ENCODE data around the gene BRINP3.

BRINP3 gene

DNA sequence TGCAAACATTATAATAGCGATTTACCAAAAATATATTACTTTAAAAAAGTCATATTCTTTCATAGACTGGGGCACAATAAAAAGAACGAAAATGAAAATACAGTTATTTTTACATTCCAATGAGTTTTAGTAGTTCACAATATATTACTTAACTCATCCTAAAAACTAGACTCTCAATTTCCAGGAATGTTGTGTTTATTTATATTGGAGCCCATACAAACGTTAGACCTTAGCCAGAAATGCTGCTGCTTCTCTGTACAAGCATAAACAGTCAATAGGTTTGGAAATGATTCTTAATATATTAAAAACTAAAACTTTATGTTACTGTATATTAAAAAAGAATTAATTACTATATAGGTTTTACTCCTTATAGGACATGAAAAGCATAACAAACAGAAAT is 302.3 kb downstream of the BRINP3 start:
- no peak for TF ChIP-seq GATA1 (IDR thresholded peaks at IDR 0.05; ENCODE audit: low read depth, low read length)
- TF ChIP-seq POLR2A (IDR thresholded peaks at IDR 0.05; ENCODE audit: low read length), result no peak
- DNase-seq, result no peak

DNA sequence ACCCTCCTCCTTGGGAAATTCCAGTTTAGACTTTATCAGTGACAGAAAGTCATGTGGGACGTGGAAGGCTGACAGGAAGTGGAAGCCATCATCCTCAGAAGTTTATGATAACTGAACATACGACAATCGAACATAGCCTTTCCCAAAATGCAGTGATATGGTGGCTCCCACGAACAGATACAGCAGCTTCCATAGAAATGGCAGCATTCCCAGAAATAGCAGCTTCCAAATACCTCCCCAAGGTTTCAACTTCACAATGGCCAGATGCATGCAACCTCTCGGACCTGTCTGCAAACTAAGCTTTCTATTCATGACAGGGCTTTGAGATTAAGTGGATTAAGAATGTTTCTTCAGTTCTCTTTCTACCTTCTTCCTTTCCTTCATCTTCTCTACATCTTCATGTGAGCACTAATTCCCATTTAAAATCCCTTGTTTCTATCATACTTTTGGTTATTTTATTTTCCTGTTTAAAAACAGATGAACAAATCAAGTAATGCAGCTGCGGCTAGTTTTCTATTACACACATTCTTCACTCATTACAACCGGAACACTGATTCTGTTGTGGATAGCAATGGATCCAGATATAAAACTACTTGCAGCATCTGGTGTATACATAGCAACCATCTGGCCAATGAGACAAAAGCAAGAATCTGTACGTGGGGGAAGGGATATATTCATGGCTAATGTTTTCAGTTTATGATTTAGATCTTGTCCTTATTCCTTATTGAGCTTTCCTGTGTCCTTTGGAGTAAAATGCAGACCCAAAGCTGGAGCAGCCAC is 304.8 kb downstream of the BRINP3 start:
- no peak for DNase-seq
- no peak for TF ChIP-seq POLR2A (IDR thresholded peaks at IDR 0.05; ENCODE audit: low read length)
- TF ChIP-seq GATA1 (IDR thresholded peaks at IDR 0.05; ENCODE audit: low read depth, low read length), result no peak

DNA sequence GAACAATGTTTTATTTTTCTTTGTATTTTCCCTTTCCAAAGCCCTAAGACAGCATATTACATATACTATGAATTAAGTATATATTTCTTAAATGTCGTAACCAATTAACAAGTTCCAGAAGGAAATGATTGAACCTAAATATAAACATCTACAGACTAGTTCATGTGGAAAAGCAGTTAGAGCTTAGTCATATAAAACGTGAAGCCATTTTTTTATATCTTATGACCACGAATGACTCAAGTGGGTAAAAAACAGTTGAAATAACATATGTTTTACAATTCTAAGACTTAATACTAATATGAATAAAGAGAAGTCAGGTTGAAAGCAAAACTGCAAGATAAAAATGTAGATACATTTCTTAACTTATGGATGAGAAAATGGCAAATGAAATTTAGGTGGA is 307.3 kb downstream of the BRINP3 start:
- DNase-seq, result no peak
- no peak for TF ChIP-seq POLR2A (IDR thresholded peaks at IDR 0.05; ENCODE audit: low read length)
- no peak for TF ChIP-seq GATA1 (IDR thresholded peaks at IDR 0.05; ENCODE audit: low read depth, low read length)

DNA sequence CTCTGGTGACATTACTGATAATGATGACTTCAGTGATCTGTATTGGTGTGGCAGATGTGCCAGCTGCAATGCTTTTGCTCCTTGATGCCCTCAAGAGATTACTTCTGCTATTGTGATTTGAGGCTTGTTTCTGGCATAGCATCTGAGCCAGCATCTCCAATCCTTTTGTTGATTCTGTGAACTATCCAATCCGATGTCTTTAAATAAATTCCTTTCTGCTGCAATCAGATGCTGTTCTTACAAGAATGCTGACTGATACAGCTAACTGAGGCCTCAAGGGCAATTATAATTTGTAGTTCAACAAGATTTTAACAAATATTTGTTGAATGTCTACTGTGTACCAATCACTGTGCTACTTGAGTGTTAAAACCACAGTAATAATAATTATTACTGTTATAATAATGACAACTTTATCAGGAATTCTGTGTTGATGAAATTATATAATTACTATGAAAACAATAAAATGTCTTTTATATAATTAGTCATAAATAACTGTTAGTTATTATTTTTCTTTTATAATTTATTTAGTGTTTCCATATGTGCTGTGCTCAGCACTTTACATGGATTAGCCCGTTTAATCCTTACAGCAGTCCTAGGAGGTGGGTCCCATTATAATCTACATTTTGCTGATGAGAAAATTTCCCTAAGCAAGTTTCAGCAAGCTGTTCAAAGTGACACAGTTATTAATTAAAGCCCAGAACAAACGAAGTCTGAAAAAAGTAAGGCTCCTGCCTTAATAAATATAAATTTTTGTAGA is 308.2 kb downstream of the BRINP3 start:
- TF ChIP-seq POLR2A (IDR thresholded peaks at IDR 0.05; ENCODE audit: low read length) (no peak), GATA1 (IDR thresholded peaks at IDR 0.05; ENCODE audit: low read depth, low read length) (no peak)
- DNase-seq, result no peak

DNA sequence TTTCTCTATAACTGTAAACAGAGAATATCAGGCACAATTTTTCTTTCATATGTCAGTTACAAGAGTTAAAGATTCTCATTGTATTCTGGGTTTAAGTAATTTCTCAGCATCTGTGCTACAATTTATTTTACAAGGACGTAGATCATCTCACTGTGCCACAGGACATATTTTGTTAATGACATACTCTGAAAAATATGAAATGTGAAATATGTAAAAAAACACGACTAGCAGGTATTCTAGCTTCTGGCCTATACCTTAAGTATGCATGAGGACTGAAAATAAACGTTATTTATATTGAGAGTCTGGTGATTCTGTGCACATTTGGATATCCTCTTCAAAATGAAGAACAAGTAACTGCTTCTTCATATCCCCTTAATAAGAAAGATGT is 308.8 kb downstream of the BRINP3 start:
- no peak for DNase-seq
- no peak for TF ChIP-seq GATA1 (IDR thresholded peaks at IDR 0.05; ENCODE audit: low read depth, low read length)
- TF ChIP-seq POLR2A (IDR thresholded peaks at IDR 0.05; ENCODE audit: low read length), result no peak

DNA sequence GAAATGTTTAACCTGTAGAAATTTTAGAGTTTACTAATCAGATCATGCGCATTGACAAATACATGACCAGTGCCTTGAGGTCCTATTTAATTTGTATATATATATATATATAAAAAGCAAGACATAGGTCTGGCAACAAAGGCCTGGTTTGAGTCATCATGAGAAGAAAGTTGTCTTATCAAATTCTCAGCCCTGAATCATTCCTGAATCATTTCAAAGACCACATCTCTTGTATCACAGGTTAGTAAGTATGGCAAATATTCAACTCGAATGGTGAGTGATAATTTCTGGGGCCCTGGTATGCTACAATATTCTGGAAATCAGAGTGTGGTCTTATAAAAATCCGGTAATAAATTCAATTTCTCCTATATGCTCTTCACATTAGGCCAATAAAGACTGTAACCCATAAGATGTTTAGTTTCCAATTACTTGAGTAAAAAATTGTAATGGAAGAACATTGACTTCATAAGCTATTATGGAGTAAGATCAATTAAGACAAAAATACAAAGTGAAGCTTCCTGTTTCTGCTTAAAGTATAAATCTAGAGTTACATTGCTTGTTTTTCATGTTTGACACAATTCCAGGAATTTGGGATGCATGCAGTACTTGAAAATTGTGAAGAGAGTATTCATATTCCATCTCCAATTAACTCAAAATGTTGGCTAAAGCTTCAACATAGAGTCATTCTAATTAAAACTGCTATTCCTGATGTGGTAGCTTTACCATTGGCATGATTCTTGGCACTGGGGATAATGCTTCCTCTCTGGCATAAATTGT is 309.4 kb downstream of the BRINP3 start:
- no peak for DNase-seq
- TF ChIP-seq GATA1 (IDR thresholded peaks at IDR 0.05; ENCODE audit: low read depth, low read length) (no peak), POLR2A (IDR thresholded peaks at IDR 0.05; ENCODE audit: low read length) (no peak)

DNA sequence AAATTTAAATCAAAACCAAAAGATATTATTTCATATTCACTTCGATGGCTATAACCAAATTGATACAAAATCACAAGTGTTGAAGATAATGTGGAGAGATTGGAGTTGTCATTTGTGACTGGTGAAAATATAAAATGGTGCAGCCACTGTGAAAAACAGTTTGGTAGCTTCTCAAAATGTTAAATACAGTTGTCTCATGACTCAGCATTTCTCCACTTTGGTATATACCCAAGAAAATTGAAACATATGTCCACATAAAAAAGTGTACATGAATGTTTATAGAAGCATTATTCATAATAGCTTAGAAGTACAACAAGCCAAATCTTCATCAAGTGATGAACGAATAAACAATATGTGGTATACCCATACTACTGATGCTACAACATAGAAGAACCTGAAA is 318.5 kb downstream of the BRINP3 start:
- no peak for TF ChIP-seq POLR2A (IDR thresholded peaks at IDR 0.05; ENCODE audit: low read length)
- no peak for TF ChIP-seq GATA1 (IDR thresholded peaks at IDR 0.05; ENCODE audit: low read depth, low read length)
- DNase-seq, result no peak

DNA sequence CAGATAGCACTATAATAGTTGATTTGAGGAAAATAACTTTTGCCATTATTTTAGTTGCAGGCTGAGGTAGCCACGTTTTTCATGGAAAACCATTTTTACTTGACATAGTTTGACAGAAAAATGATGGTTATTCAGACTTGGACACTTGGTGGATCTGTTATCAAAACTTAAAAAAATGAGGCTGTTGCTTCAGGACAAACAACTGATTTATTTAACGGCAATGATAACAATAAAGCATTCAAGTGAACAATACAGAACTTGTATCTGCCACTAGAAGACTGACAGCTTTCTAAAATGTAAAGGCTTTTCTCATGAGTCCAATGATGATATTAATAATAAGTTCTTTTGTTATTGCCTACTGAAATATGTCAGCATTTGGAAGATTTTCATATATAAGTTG is 322.9 kb downstream of the BRINP3 start:
- TF ChIP-seq POLR2A (IDR thresholded peaks at IDR 0.05; ENCODE audit: low read length) (no peak), GATA1 (IDR thresholded peaks at IDR 0.05; ENCODE audit: low read depth, low read length) (no peak)
- DNase-seq, result no peak

DNA sequence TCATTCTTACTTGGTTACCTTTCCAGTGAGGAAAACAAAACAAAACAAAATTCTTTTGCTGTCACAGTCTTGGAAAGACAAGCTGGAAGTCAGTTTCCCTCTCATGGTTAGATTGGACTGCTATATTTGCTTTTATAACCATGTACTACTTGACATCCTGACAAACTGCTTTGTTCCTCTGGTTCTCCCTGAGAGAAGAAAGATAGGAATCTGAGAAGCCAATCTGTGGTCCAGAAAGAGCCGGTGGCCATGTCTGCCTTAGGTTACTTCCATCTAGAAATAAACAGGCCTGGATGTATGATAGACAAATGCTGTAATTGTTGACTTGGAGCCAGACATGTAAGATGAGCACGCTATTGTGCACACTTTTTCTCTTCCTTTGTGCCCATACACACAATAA is 330.0 kb downstream of the BRINP3 start:
- TF ChIP-seq POLR2A (IDR thresholded peaks at IDR 0.05; ENCODE audit: low read length), result no peak
- DNase-seq, result no peak

DNA sequence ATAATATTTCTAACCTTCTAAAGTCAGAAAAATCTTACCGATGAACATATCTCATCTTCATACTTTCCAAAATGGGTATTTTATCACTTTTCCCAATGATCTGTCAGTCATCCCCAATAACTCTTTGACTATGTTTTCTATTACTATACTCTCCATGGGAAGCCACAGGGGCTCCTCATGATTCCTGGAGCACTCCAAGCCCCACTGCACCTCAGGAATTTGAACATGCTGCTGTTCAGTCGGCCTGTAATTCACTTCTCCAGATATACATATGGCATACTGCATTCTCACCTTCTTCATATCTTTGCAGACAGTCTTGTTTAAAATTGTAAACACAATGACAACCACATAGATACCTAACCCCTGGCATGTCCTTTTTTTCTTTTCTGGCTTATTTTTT is 333.0 kb downstream of the BRINP3 start:
- no peak for TF ChIP-seq GATA1 (IDR thresholded peaks at IDR 0.05; ENCODE audit: low read depth, low read length)
- TF ChIP-seq POLR2A (IDR thresholded peaks at IDR 0.05; ENCODE audit: low read length), result no peak
- DNase-seq, result no peak

DNA sequence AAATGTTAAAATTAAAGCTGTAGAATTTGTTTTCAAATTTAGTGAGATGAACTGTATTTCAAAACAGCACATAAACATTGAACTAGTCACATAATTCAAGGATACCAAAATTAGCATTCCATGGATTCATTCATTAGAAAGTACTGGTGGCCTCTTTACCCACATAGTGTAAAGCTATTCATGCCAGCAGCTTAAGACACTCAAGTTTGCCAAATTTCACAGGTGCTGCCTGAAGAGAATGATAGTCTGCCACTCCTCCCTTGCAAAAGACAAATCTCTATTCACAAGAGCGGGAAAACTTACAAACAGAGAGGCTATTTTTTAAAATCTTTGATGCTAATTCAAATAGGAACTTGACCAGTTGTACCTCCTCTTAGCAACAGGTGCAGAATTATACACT is 337.0 kb downstream of the BRINP3 start:
- no peak for DNase-seq
- TF ChIP-seq GATA1 (IDR thresholded peaks at IDR 0.05; ENCODE audit: low read depth, low read length), result no peak
- TF ChIP-seq POLR2A (IDR thresholded peaks at IDR 0.05; ENCODE audit: low read length), result no peak

DNA sequence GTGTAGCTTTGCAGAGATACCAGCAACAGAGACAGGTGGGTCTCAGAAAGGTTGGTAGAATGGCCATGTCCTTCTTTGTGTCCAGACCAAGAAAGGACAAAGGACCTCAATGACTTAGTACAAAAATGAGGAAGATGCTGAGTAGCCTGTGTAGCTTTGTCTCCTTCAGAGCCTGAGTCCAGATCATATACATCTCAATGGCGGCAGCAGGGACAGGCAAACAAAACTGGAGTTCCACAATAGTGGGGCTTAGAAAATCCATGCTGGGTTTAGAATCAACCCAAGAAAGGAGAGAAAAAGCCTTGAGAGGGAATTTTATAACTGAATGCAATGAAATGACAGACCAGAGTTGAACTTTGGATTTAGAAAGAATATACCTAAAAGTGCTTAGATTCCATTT is 339.0 kb downstream of the BRINP3 start:
- TF ChIP-seq POLR2A (IDR thresholded peaks at IDR 0.05; ENCODE audit: low read length) (no peak), GATA1 (IDR thresholded peaks at IDR 0.05; ENCODE audit: low read depth, low read length) (no peak)
- no peak for DNase-seq

DNA sequence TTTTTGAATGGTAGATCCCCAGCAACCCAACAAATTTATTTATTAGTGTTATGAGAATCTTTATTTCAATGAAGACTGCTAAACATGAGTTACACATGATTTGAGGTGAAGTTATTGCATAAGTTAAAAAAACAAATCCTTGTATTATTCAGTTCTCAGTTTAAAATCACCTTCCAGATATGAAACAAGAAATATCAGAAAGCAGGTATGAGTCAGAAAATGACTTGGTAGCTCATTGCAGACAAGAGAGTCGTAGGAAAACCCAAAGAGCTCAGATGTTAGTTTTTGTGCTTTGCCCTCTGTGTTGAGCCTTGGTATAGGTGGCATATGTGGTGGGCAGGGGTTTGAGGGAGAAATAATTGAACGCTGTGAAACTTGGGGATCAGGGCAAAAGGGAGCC is 339.4 kb downstream of the BRINP3 start:
- DNase-seq, result no peak
- TF ChIP-seq GATA1 (IDR thresholded peaks at IDR 0.05; ENCODE audit: low read depth, low read length) (no peak), POLR2A (IDR thresholded peaks at IDR 0.05; ENCODE audit: low read length) (no peak)

DNA sequence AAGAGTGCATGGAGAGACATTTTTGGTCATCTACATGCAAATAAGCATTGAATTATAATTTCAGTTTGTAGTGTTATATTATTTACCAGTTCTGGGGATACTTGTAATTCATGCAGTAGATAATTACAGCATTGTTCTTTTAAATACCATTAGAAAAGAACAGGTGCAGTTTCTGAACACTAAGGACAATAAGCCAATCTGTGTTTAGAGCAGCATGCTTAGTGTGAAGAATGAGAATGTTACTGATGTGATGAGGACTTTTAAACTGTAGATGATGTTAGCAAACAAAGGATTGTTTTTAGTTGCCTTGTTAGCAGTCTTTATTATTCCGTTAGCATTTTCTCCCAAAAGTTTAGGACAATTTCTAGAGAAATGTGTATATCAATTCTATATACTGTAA is 348.3 kb downstream of the BRINP3 start:
- DNase-seq, result no peak

More for the DNA sequence above, 348.3 kb downstream of the BRINP3 start:
- no peak for TF ChIP-seq POLR2A (IDR thresholded peaks at IDR 0.05; ENCODE audit: low read length)
- no peak for TF ChIP-seq GATA1 (IDR thresholded peaks at IDR 0.05; ENCODE audit: low read depth, low read length)

All from erythroblast (primary cell).